Myocyte (in vitro differentiated cells): ENCODE measurements around the gene UNC79. TPM values are rescaled to one million over a fixed set of nuclear protein-coding genes. Genes with fewer than 3 reads are reported as not detected.

Experiments used
- DNase-seq: peaks from one replicate; pipeline ENCODE4 v3.0.0-alpha.2; 2012; ENCODE audit warnings: low read depth
- total RNA-seq: library from RNA; depleted of rRNA; stranded (reverse); fragments of >200 nt; gene quantifications from 2 replicates; pipeline ENCODE4 v1.2.3, GENCODE V29; 2014

UNC79 gene
- total RNA-seq, 1 donor from 2014 or later, result 0.67 TPM

DNA sequence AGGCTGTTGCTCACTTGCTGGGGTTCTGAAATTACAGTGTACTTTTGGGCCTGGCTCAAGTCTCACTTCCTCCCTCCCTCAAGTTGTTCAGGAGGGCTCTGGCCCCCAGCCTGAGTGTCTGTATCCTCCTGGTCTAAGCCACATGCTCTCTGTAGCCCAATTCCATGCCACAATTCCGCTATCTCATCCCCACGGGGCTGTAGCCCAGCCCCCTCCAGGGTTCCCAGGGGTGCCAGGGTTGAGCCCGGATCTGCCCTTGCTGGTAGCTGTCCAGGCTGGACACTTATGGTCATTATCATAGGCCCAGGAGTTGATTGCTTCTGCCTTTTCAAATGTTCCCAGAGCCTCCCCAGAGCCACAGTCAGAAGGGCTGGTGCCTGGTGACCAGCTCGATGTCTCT, 292.3 kb downstream of the UNC79 start:
- no peak for DNase-seq

- DNase-seq, result no peak
Measured at GRCh38 chr14:93725002-93725582, 294.4 kb downstream of the UNC79 start.

DNA sequence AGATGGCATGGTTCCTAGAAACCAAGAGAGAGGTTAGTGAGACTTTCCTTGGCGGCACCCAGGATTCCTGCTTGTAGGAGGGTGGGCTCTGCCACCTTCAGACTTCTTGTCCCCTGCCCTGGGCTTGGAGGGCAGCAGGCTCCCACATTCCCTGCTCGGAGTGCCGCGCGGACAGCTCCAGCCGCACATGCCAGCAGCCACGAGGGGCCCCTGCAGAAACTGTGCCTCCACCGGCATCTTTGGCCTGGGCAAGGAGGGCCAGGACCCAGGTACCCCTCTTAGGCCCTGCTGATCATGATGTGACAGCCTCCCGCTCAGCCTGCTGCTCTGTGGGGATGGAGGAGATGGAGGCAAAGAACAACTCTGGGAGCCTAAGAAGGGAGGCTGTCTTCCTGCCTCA, 295.3 kb downstream of the UNC79 start:
- DNase-seq, result no peak

DNA sequence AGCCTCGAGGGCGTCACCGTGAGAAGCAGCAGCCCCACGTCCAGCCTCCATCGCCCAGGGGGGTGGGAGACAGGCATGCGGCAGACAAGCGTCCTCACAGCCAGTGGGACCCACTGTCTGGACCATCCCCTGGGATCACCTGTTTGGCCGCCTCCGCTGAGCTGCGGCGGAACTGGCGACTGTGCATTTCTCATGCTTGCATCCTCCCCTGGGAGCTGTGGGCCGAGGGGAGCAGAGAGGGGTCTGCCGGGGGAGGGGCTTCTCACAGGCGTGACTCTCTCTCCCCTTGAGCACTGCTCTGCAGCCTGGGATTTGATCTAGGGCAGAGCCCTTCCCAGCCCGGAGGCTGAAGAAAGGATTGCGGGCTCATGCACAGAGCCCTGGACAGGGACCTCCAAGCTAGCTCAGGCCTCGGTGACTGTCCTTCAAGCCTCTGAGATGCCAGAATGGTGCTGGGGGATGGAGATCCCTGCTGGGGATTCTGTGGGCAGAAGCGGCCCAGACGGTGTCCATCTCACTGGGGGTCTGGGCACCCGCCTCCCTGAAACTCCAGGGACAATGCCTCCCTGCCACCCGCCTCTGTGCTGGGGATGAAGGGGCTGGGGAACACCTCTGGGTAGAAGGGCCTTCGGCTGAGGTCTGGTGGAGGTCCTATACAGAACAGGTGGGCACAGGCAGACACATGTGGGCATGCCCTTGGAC, 296.5 kb downstream of the UNC79 start:
- DNase-seq, result no peak

- no peak for DNase-seq
Measured at GRCh38 chr14:93727917-93728650, 297.3 kb downstream of the UNC79 start.

DNA sequence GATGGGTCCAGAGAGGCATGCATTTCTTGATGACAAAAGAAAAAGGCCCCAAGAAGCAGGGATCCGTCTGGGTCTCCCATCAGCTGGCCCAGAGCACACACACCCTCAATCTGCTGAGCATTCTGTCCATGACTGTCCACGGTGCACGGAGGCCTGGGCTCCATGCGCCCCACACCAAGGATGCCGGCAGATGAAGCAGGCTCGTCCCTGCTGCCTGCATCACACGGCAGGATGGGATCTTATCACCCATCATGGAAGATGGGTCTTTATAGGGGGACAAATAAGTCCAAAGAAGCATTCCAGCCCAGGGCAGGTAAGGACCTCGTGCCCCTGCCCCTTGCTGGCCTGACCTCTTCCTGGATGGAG, 297.9 kb downstream of the UNC79 start:
- no peak for DNase-seq

DNA sequence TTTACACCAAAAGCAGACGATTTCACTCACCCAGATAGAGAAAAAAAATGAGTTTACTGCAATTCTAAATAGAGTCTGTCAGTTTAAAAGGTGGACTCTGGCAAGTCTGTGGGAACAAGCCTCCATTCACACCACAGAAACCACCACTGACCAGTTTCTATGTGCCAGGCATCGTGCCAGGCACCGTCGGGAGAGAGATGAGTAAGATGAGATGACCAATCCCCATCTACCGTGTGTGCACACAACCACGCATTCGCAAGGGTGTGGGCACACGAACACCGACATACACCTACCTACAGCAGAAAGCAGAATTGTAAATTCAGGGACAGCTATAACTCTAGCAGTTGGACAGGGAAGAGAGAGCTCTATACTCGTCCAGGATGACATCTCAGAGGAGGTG, 299.3 kb downstream of the UNC79 start:
- no peak for DNase-seq

DNA sequence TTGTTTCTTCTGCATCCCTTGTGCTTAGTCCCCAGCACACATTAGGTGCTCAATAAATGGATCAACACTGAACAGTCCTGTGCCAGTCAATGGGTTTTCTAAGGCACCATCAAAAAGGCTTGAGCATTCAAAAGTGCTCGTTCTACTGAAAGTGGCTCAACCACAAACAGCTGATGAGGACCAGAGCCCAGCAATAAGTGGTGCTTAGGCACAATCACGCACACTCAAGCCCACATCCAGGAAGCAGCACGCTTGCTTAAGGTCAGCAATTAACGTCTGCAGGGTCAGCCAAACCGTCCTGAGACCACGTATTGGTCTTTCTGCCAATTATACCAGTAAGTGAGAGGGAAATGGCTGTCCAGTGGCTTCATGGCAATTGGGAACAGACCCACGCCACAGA, 301.0 kb downstream of the UNC79 start:
- no peak for DNase-seq

DNA sequence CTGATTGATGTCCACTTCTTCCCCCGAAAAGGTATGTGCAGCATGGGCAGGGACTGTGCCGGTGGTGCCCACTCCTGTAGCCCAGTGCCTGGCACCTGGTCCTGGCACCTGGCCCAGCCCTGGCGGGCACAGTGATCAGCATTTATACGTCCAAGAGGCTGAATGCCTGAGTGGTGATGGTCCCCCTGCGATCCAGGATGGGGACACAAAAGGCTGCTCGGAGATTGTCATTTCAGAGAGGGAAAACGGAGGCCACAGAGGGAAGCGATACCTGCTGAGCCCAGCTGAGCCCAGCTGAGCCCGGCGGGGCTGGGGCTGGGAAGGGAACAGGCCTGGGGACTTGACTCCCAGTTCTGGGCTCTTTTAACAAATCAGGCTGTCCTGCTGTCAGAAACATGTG, 301.8 kb downstream of the UNC79 start:
- no peak for DNase-seq

DNA sequence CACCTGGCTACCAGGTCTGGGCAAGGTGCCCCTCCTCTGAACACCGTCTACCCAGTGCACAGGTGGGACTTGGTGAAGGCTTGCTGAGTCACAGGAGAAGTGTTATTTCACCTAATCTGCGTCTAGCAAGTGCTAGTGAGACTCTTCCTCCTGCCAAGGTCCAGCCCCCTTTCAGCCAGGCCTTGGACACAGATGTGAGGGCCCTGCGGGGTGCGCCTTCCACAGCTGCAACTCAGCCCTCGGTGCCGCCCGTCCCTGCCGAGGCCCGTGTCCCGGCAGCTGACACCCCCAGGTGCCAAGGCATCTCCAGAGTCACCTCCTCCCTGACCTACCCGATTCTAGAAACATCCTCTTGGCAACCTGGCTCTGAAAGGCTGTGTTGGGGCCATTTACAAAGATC, 302.5 kb downstream of the UNC79 start:
- DNase-seq, result no peak

DNA sequence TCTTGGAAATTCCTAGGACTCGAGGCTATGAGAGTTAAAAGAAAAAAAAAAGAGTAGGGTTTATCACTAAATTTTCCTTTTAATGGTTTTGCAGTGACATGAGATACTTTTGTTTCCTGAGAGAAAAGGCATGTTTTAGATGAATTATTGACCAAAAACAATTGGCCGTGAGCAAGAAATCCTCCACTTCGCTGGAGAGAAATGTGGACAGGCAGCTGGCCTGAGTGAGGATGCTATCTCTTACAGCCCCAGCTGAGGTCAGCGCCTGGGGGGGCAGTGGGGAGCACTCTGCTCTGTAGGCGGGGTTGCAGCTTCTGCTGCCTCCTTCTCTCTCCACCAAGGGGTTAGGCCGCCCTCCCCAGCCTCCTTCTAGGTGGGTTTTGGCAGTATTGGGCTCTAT, 302.9 kb downstream of the UNC79 start:
- DNase-seq, result no peak

DNA sequence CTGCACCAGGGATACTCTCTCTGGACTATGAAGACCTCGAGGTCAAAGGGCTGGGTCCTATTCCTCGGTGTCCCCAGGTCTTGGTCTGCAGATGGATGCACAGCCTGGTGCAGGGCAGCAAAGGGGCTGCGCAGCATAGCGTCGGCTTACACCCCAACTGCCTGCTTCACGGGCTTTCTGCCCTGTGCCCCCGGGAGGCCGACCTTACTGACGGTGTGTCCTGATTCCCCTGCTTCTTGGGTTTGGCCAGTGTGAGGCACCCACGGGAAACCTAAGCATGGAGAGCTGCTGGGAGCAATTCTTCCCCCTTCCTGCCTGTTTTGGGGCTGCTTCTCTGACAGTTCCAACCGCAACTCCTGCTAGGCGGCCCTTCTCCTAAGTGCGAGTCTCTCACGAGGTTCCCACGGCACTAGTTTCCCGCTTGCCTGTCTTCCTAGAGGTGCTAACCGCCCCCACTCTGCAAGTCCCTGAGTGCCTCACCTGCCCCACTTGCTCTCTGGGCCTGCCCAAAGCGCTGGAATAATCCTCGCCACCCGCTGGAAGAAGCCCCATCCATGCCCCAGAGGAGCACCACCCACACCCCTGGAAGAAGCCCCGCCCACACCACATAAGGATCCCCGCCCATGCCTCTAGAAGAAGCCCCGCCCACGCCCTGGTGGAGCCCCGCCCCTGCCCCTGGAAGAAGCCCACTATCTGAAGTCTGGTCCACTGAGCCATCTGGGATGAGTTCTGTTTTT, 303.5 kb downstream of the UNC79 start:
- DNase-seq, result no peak

DNA sequence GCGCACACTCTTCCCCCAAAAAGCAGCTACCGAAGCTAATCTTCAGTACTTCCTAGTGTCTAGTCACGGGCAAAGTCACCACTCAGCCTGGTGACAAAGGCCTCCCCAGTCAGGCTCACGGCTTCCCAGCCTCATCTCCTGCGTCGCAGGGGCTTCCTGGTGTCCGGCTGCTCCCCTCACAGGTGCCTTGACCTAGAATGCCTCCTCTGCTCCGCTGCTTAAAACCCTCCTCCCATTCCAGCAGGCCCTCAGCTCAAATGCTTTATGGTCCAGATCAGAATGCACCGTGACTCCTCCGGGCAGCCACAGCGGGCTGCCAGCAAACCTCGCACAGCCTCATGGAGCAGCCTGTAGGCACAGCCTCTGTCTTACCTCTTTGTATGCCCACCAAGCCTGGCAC, 304.5 kb downstream of the UNC79 start:
- DNase-seq, result no peak

DNA sequence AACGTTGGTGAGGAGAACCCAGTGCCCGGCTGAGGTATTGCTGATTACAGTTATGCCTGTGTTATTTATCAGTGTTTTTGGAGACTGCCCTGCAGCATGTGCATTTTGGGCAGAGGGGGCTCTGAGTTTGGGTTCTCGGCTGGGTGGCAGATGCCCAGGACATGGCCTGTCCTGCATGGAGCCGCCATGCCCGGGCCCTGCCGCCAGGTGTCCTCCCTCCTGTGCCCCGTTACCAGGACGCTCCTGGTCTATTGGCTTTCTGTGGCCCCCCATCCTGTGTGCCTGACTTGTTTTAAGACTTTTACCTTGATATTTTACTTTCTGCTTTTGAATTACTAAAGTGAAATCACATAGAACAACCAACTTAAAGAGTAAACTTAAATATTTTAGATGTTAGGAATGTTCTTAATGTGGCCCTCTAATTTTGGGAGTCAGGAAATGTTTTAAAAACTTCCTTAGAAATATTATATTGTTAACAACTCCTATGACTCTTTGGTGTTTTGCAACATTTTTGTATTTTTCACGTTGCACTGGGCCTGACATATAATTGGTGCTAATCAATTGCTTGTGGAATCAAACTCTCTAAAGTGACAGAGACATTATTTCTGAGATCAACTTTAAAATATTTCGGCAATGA, 305.8 kb downstream of the UNC79 start:
- no peak for DNase-seq

GRCh38 chr14:93737634-93738033, 306.9 kb downstream of the UNC79 start:
- no peak for DNase-seq

GRCh38 chr14:93741556-93742230, 311.0 kb downstream of the UNC79 start:
- no peak for DNase-seq

DNA sequence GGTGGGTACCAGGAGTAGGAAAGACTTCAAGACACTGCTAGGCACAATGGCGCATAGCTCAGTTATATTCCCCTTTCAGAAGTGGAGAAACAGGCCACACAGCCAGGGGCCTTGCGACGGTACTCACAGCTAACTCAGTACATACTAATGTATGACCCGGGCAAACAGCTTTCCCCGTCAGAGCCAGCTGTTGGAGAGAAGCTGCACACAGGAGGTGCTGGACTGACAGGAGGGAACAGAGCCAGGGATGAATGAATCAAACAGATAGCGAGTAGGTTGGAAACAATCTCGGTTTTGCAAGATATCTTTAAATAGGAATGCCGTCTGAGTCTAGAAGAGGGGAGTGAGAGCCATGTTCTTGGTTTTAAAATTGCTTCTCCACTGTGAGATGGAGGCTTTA, 312.0 kb downstream of the UNC79 start:
- no peak for DNase-seq

DNA sequence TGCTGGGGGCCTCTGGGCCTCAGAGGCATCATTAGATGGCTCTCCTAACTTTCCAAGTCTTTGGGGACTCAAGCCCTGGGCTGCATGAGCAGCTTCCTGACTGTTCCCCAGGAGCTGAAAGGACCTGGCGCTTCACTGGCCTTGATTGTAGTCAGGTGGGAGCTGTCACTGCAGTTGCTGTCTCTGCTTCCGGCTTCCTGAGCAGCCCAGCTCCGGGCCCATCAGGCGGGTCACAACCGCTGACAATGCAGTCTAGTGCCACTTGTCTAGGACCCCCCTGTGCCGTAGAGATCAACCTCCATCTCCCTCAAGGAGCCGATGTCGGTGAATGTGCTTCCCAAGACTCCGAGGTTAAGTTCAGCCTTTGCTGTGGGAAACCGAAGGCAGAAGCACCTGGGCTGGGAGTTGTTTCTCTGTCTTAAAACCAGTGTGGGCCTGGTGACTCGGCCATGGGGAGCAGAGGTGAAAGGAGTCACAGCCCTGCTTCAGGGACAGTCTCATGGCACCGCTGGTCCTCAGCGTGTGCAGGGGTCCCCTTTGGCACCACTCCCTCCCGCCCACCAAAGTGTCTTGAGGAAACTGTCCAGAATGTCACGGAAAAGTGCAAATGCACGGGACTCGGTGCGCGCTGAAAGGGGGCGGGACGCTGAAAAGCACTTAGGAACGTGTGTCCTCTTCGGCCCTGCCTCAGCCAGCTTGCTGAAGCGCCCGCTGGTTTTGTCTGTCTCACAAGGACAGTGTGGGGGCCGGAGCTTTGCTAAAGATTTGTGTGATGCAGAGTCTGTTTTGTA, 312.7 kb downstream of the UNC79 start:
- no peak for DNase-seq

DNA sequence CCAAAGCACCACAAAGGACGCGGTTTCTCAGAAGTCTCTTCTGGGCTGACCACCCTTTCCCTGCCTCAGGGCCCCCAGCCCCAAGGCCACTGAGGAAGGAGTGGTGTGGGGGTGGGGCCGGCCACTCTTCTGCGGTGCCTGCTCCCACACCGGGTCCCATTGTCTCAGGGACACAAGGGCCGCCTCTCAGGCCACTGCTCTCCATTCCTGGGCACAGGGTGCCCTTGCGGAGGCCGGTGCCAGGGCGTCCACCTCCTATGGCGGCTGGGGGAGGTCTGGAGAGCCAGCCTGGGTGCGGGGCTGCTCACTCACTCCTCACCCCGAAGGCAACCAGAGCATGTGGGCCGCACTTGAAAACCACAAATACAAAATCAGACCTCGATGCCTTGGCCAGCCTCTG, 313.4 kb downstream of the UNC79 start:
- DNase-seq, result no peak

DNA sequence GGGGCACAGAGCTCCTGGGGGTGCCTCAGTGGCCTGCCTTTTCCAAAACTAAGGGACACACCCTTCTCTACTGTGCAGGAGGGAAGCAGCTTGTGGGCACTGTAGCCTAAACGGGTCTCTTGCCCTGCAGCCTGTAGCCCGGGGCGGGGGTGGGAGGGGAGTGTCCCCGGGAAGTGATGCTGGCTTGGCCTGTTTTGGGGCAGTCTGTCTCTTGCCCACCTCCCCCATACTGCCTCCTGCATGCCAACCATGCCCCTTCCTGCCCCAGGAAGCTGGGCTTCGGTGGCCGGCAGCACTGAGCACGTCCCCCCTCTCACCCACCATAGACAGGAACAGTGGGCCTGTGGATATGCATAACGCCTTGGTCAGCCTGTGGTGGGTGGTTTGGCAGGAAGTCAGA, 314.1 kb downstream of the UNC79 start:
- no peak for DNase-seq
